ENCODE measurements around the gene HDAC1.

The HDAC1 gene

GRCh38 chr1:32332290-32333079 is 40.6 kb downstream of the HDAC1 start:
- no peak for DNase-seq (ENCODE audit: low spot score)
- H3K27ac ChIP-seq: no peak overlapping the region
- TF ChIP-seq CTCF (IDR thresholded peaks at IDR 0.05): no peak

GRCh38 chr1:32333251-32333963 is 41.5 kb downstream of the HDAC1 start:
- no peak for DNase-seq (ENCODE audit: low spot score)
- no peak overlapping the region for H3K27ac ChIP-seq
- H3K4me3 ChIP-seq: no peak overlapping the region
- no peak for TF ChIP-seq CTCF (IDR thresholded peaks at IDR 0.05)

More at GRCh38 chr1:32332290-32333079, 40.6 kb downstream of the HDAC1 start:
- no peak overlapping the region for H3K4me3 ChIP-seq

- no peak for TF ChIP-seq CTCF (IDR thresholded peaks at IDR 0.05)
- peak overlapping the region; percentile 81 for H3K4me3 ChIP-seq
- no peak for DNase-seq (ENCODE audit: low spot score)
- H3K27ac ChIP-seq: no peak overlapping the region
Observed at GRCh38 chr1:32334274-32334861, 42.5 kb downstream of the HDAC1 start.

GRCh38 chr1:32334864-32335534 is 43.1 kb downstream of the HDAC1 start:
- DNase-seq (ENCODE audit: low spot score): no peak
- TF ChIP-seq CTCF (IDR thresholded peaks at IDR 0.05): peak; percentile 36
- Histone ChIP-seq H3K27ac (peak overlapping the region in 1 of 2 donors; percentile 73), H3K4me3 (peak overlapping the region; percentile 81)

- peak overlapping the region in 1 of 2 donors; percentile 73 for H3K27ac ChIP-seq
- peak overlapping the region; percentile 81 for H3K4me3 ChIP-seq
- no peak for TF ChIP-seq CTCF (IDR thresholded peaks at IDR 0.05)
- DNase-seq (ENCODE audit: low spot score): no peak
Observed at GRCh38 chr1:32335535-32335789, 43.6 kb downstream of the HDAC1 start.

GRCh38 chr1:32335790-32336590 is 44.1 kb downstream of the HDAC1 start, which contains the start of gene MARCKSL1:
MARCKSL1 (minus strand) TSS chr1:32336233; CDS start chr1:32336033, 200 bp downstream.
- H3K27ac ChIP-seq: peak within 1 kb of the TSS in 1 of 2 donors; percentile 73
- no peak for TF ChIP-seq CTCF (IDR thresholded peaks at IDR 0.05)
- H3K4me3 ChIP-seq: peak within 1 kb of the TSS; percentile 81
- no peak for DNase-seq (ENCODE audit: low spot score)
